IMR-90 (cell line): ENCODE results near the gene RELN. TPM values are rescaled to one million over a fixed set of nuclear protein-coding genes. Genes with fewer than 3 reads are reported as not detected.

ENCODE experiments used
- ATAC-seq: fragments of 200-7000 bp; cut with Tn5 transposase; 2 replicates; pipeline ENCODE4 v1.9.1; 2020; ENCODE audit warnings: low read depth, mild to moderate bottlenecking, moderate library complexity
- BruUV-seq: library from RNA; stranded (reverse); fragments of 400-500 nt; replicated peaks from 2 replicates; lab custom pipeline; 2021; lab: Mats Ljungman, UMichigan
- CTCF ChIA-PET: fragments of 300-600 bp; formaldehyde crosslinking; extraction: SDS; loops from one replicate; lab custom pipeline; 2021; ENCODE audit warnings: antibody characterized with exemption; lab: Yijun Ruan, JAX
- POLR2A ChIA-PET: fragments of 300-600 bp; sonication (Branson Sonifier 250); formaldehyde crosslinking; loops from one replicate; lab custom pipeline; 2022; ENCODE audit warnings: antibody characterized with exemption; ENCODE audit not compliant: unreplicated experiment; lab: Charles Lee
- DNase-seq: peaks from one replicate; pipeline ENCODE4 v3.0.0; 2013
- H2AFZ ChIP-seq: replicated peaks from 2 replicates; pipeline ENCODE3; 2013; ENCODE audit warnings: low read length, mild to moderate bottlenecking; ENCODE audit not compliant: poor library complexity
- H2AK5ac ChIP-seq: 2 replicates; pipeline ENCODE4 v1.6.1; 2013; ENCODE audit warnings: low read depth, low read length, inconsistent platforms
- H2AK9ac ChIP-seq: replicated peaks from 2 replicates; pipeline ENCODE3; 2013; ENCODE audit warnings: mild to moderate bottlenecking, low read depth, low read length, moderate library complexity; ENCODE audit not compliant: poor library complexity
- H2BK120ac ChIP-seq: 2 replicates; pipeline ENCODE4 v1.6.1; 2013; ENCODE audit warnings: low read depth, low read length, inconsistent platforms
- H2BK15ac ChIP-seq: 3 replicates; pipeline ENCODE4 v1.6.1; 2013; ENCODE audit warnings: low read depth, low read length, inconsistent platforms
- H2BK20ac ChIP-seq: 2 replicates; pipeline ENCODE4 v1.6.1; 2013; ENCODE audit warnings: low read depth, mild to moderate bottlenecking, inconsistent platforms, low read length, moderate library complexity
- H2BK5ac ChIP-seq: 2 replicates; pipeline ENCODE4 v1.6.1; 2013; ENCODE audit warnings: mild to moderate bottlenecking, low read depth, low read length, inconsistent platforms; ENCODE audit not compliant: poor library complexity, severe bottlenecking
- H3K14ac ChIP-seq: replicated peaks from 2 replicates; pipeline ENCODE4 v1.6.1; 2013; ENCODE audit warnings: low read depth, low read length, inconsistent platforms
- H3K18ac ChIP-seq: 2 replicates; pipeline ENCODE4 v1.6.1; 2013; ENCODE audit warnings: low read depth, low read length, control low read depth
- H3K23ac ChIP-seq: 2 replicates; pipeline ENCODE4 v1.6.1; 2013; ENCODE audit warnings: low read depth, low read length, inconsistent platforms
- H3K27ac ChIP-seq: 2 replicates; pipeline ENCODE4 v1.5.1; 2013; ENCODE audit warnings: mild to moderate bottlenecking, control low read depth, low read length; ENCODE audit not compliant: insufficient read depth
- H3K27me3 ChIP-seq: 2 replicates; pipeline ENCODE4 v1.6.1; 2013; ENCODE audit warnings: low read length; ENCODE audit not compliant: control insufficient read depth, insufficient read depth
- H3K36me3 ChIP-seq: 2 replicates; pipeline ENCODE4 v1.6.1; 2013; ENCODE audit warnings: low read length, mixed read lengths; ENCODE audit not compliant: control insufficient read depth, insufficient read depth
- H3K4ac ChIP-seq: 2 replicates; pipeline ENCODE4 v1.6.1; 2013; ENCODE audit warnings: low read depth, low read length, inconsistent platforms
- H3K4me1 ChIP-seq: 2 replicates; pipeline ENCODE4 v1.6.1; 2013; ENCODE audit warnings: low read length, mixed read lengths; ENCODE audit not compliant: control insufficient read depth, insufficient read depth
- H3K4me2 ChIP-seq: 2 replicates; pipeline ENCODE4 v1.6.1; 2013; ENCODE audit warnings: low read depth, mild to moderate bottlenecking, control low read depth, low read length, moderate library complexity
- H3K4me3 ChIP-seq: 2 replicates; pipeline ENCODE4 v1.5.1; 2013; ENCODE audit warnings: low read depth, mild to moderate bottlenecking, control low read depth, low read length, moderate library complexity; ENCODE audit not compliant: insufficient read depth
- H3K56ac ChIP-seq: 2 replicates; pipeline ENCODE4 v1.6.1; 2013; ENCODE audit warnings: low read length, inconsistent platforms; ENCODE audit not compliant: insufficient read depth; ENCODE audit errors: extremely low read depth
- H3K79me1 ChIP-seq, 2 experiments: 2 replicates each; pipeline ENCODE4 v1.6.1; 2013; ENCODE audit warnings: low read length in 2 of 2, inconsistent platforms in 1 of 2, low read depth in 1 of 2
- H3K9ac ChIP-seq: 2 replicates; pipeline ENCODE4 v1.6.1; 2013; ENCODE audit warnings: low read depth, low read length, control low read depth
- H3K9me1 ChIP-seq: 2 replicates; pipeline ENCODE4 v1.6.1; 2013; ENCODE audit warnings: low read length, inconsistent platforms; ENCODE audit not compliant: insufficient read depth
- H3K9me3 ChIP-seq: 2 replicates; pipeline ENCODE4 v1.6.1; 2013; ENCODE audit warnings: low read length; ENCODE audit not compliant: control insufficient read depth, insufficient read depth
- H4K20me1 ChIP-seq: 2 replicates; pipeline ENCODE4 v1.6.1; 2013; ENCODE audit warnings: low read length, inconsistent platforms; ENCODE audit not compliant: insufficient read depth
- H4K5ac ChIP-seq: 2 replicates; pipeline ENCODE4 v1.6.1; 2013; ENCODE audit warnings: mild to moderate bottlenecking, low read depth, low read length, control low read depth
- H4K8ac ChIP-seq, 2 experiments: 2 replicates each; pipeline ENCODE4 v1.6.1; 2013; ENCODE audit warnings: low read depth in 2 of 2, low read length in 2 of 2, control low read depth in 1 of 2, inconsistent platforms in 1 of 2
- H4K91ac ChIP-seq: 2 replicates; pipeline ENCODE4 v1.6.1; 2013; ENCODE audit warnings: low read depth, low read length, inconsistent platforms; ENCODE audit not compliant: insufficient read depth
- BHLHE40 ChIP-seq: fragments of 150-350 bp; IDR thresholded peaks from 2 replicates; pipeline ENCODE4 v1.6.1; 2016; ENCODE audit warnings: mild to moderate bottlenecking, low read depth, low read length
- CEBPB ChIP-seq: IDR thresholded peaks from 2 replicates; pipeline ENCODE4 v1.6.1; 2012; ENCODE audit warnings: low read depth, low read length, improper control_type of control experiment
- CHD1 ChIP-seq: IDR thresholded peaks from 2 replicates; pipeline ENCODE4 v1.6.1; 2012; ENCODE audit warnings: low read depth, low read length, improper control_type of control experiment
- CTCF ChIP-seq: conservative IDR thresholded peaks from 2 replicates; pipeline ENCODE4 v1.5.1; 2012; ENCODE audit warnings: mild to moderate bottlenecking, low read depth, low read length, improper control_type of control experiment
- MAFK ChIP-seq: IDR thresholded peaks from 2 replicates; pipeline ENCODE4 v1.6.1; 2012; ENCODE audit warnings: low read depth, low read length, improper control_type of control experiment
- MAZ ChIP-seq: IDR thresholded peaks from 2 replicates; pipeline ENCODE4 v1.6.1; 2012; ENCODE audit warnings: low read depth, mild to moderate bottlenecking, low read length, improper control_type of control experiment, moderate library complexity, borderline replicate concordance
- POLR2A ChIP-seq: IDR thresholded peaks from 2 replicates; pipeline ENCODE4 v1.6.1; 2012; ENCODE audit warnings: mild to moderate bottlenecking, low read depth, low read length
- RAD21 ChIP-seq: IDR thresholded peaks from 2 replicates; pipeline ENCODE4 v1.6.1; 2012; ENCODE audit warnings: low read length, improper control_type of control experiment
- RCOR1 ChIP-seq: IDR thresholded peaks from 2 replicates; pipeline ENCODE4 v1.6.1; 2012; ENCODE audit warnings: mild to moderate bottlenecking, low read length, improper control_type of control experiment; ENCODE audit not compliant: insufficient replicate concordance
- RFX5 ChIP-seq: IDR thresholded peaks from 2 replicates; pipeline ENCODE4 v1.8.0; 2012; ENCODE audit warnings: low read depth, mild to moderate bottlenecking, low read length, moderate library complexity
- SMC3 ChIP-seq: fragments of 150-350 bp; IDR thresholded peaks from 2 replicates; pipeline ENCODE4 v1.6.1; 2016; ENCODE audit warnings: low read depth, mild to moderate bottlenecking, antibody characterized with exemption, low read length, moderate library complexity
- USF2 ChIP-seq: fragments of 150-350 bp; IDR thresholded peaks from 2 replicates; pipeline ENCODE4 v1.6.1; 2017; ENCODE audit warnings: mild to moderate bottlenecking, antibody characterized with exemption, low read length, low read depth
- whole genome bisulfite sequencing, 2 experiments: methylation state at CpG; one replicate each; pipeline versions ENCODE4 v1.1.5 to v1.1.7; 2013; ENCODE audit warnings: missing lambda C conversion rate in 2 of 2; ENCODE audit not compliant: insufficient read length in 1 of 2; ENCODE audit errors: extremely low coverage in 2 of 2; 5-methylcytosine and 5-hydroxymethylcytosine counted together
- dilution Hi-C: fragments of 300-500 bp; cut with HindIII; formaldehyde crosslinking; loops from one replicate; pipeline ENCODE4 v1.14.3; 2018; ENCODE audit warnings: low sequenced_read_pairs; ENCODE audit not compliant: unreplicated experiment
- in situ Hi-C: fragments of 300-500 bp; cut with MboI; formaldehyde crosslinking; loops from 3 replicates; pipeline ENCODE4 v1.14.3; 2019; ENCODE audit warnings: low sequenced_read_pairs, inconsistent platforms, mixed read lengths
- intact Hi-C: fragments of 100-400 bp; cut with micrococcal nuclease; formaldehyde crosslinking; loops from 2 replicates; pipeline ENCODE4 v1.10.0; 2022
- polyA plus RNA-seq, 3 experiments: library from polyadenylated mRNA; depleted of rRNA; stranded (reverse); fragments of >200 nt; gene quantifications; 2 replicates each; pipeline ENCODE4 v1.2.3, GENCODE V29; 2012; ENCODE audit warnings: low replicate concordance in 1 of 3
- total RNA-seq: library from RNA; depleted of rRNA; stranded (reverse); fragments of >200 nt; gene quantifications from 2 replicates; pipeline ENCODE4 v1.2.3, GENCODE V29; 2012

RELN gene
- total and polyA plus RNA-seq, 2 of the 4 experiments (the other 2 are of a cell fraction) = 14.7 to 23.7 TPM

DNA sequence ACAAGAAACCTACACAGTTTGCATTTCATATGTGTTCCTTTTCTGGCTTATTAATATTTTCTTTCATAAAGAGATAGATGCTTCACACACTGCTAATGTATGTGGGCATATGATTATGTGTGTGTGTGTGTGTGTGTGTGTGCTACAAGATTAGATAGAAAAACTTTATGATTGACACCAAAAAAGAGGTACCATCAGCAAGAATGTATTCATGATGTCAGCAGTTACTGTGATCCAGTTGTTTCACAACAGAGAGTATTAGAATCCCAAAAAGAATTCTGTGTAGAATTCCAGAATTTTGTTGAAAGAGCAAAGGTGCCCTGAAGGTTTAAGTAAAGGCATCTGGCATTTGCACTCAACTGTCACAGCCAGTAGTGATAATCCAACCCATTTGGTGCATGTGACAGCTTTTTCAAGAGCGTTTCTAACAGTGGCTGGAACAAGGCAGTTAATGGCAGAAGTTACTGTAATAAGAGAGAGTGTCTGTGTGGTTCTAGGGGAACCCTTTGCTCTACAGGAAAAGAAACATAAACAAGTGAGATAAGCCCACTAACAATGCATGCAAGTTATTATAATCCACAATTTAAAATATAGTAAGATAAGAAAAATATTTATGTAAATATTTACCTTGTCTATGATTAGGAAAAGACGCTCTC lies 16.6 kb downstream of the RELN start:
- in situ Hi-C loops (no loop called here), intact Hi-C loops (no loop called here), dilution Hi-C loops (no loop called here)
- H3K4me1 ChIP-seq = 0 out of 2 replicates have a peak, but pooled peaks cover 2% of the 10 kb centered on the region
- POLR2A ChIA-PET = no interaction called here
- no peaks in the 10 kb centered on the region for H3K36me3 ChIP-seq
- no peak overlapping the region for H3K56ac ChIP-seq
- H3K4me2 ChIP-seq = 0 out of 2 replicates have a peak overlapping the region, but pooled peaks have one; percentile 39
- no peak overlapping the region for H3K23ac ChIP-seq
- no peaks in the 10 kb centered on the region for H3K79me1 ChIP-seq
- DNase-seq (no peak), ATAC-seq (peak; percentile 51)
- no peak overlapping the region for H2BK15ac ChIP-seq
- H3K9ac ChIP-seq = no peak overlapping the region
- no peak overlapping the region for H3K4ac ChIP-seq
- no peak overlapping the region for H2BK120ac ChIP-seq
- H4K20me1 ChIP-seq = no peaks in the 10 kb centered on the region
- no peaks in the 10 kb centered on the region for H3K9me1 ChIP-seq
- H3K27me3 ChIP-seq = no peaks in the 10 kb centered on the region
- no peak overlapping the region for H4K8ac ChIP-seq
- CTCF ChIA-PET = interaction anchor here (0.5 kb wide), 1 partner anchor 13 kb away, joined by 3 read pairs; no protein-coding TSS in a partner anchor
- TF ChIP-seq RFX5 (no peak), MAZ (no peak), RAD21 (no peak), POLR2A (no peak), BHLHE40 (no peak), MAFK (no peak), RCOR1 (no peak), SMC3 (no peak), USF2 (no peak), CHD1 (no peak), CTCF (no peak), CEBPB (no peak)
- H3K27ac ChIP-seq = no peak overlapping the region
- no peak overlapping the region for H3K4me3 ChIP-seq
- H2AFZ ChIP-seq = no peak overlapping the region
- no peak overlapping the region for H2AK5ac ChIP-seq
- H2BK20ac ChIP-seq = no peak overlapping the region
- no CpG with 5 or more reads among the region's 2 CpGs for WGBS, 2 experiments
- no peaks in the 10 kb centered on the region for H3K9me3 ChIP-seq
- H2BK5ac ChIP-seq = no peak overlapping the region
- no TSS peak for BruUV-seq
- H2AK9ac ChIP-seq = no peak overlapping the region
- H4K91ac ChIP-seq = no peak overlapping the region
- H4K5ac ChIP-seq = no peak overlapping the region
- no peak overlapping the region for H3K14ac ChIP-seq
- H3K18ac ChIP-seq = no peak overlapping the region
